AG20443 (cell line): ENCODE measurements around the gene ABHD14A.
A peak's percentile ranks its signal among the peaks of the same experiment; 100 is the strongest.

Experiments
- DNase-seq: peaks from one replicate; pipeline ENCODE4 v3.0.0; 2012; ENCODE audit warnings: low spot score, mixed read lengths

The ABHD14A gene

GRCh38 chr3:52020796-52021195 is 45.9 kb downstream of the ABHD14A start:
- no peak for DNase-seq

- no peak for DNase-seq
Observed at GRCh38 chr3:52021489-52022268, 46.8 kb downstream of the ABHD14A start.

- peak; percentile 71 for DNase-seq
Observed at GRCh38 chr3:52022323-52023100, 47.6 kb downstream of the ABHD14A start.

GRCh38 chr3:52023101-52023770 is 48.4 kb downstream of the ABHD14A start:
- DNase-seq: no peak

DNA sequence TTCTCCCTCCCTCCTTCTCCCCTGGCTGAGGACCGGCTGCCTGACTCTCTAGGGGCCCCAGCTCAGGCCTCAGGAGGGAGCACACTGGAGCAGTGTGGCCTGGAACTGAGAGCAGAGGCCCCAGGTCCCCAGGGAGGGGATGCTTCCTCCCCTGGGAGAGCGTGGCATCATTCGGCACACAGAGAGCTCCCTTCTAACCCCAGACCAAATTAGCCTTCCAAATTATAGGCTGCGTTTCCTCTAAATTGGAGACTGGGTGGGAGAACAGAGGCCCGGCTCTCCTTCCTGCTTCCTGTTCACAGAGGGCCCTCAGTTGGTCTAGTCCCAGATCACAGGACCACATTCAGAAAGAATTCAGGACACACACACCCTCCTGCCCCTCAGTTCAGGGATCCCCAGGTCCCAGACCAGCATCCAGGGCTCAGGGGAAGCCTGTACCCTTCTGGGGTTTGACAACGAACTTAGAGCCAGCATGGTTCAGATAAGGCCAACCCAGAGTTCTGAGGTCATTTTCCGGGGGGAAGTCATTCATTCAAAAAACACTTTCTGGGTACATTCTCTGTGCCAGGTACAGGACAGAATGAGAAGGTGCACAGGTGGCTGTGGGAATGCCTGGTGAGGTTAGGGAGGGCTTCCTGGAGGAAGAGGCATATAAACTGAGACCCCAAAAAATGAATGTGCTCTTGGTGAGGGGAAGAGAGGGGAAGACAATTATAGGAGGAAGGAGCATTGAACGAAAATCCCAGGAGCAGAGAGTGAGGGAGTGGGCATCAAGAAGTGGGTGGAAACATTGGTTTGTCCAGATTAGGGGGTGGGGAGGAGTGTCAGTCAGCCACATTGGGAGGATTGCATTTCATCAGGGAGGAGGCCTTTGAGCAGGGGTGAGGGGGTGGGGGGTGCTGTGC is 49.2 kb downstream of the ABHD14A start:
- no peak for DNase-seq

- no peak for DNase-seq
Observed at GRCh38 chr3:52024765-52025452, 50.0 kb downstream of the ABHD14A start.

DNA sequence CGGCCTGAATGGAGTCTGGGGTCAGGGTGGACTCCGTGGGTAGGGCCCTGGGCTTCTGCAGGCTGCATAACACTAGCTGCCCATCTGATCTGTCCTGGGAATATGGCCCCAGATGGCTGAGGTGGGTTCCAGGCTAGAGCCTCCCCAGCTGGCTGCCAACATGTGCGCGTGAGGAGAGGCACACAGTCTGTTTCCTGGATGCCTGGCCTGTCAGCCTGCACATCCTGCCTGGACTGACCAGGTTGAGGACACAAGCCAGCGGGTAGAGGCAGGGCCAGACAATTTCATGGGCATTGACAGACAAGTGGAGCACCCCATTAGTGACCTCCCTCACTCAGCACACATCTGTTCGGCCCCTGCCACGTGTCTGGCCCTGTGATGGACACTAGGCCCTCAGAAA is 50.6 kb downstream of the ABHD14A start:
- DNase-seq: no peak

- no peak for DNase-seq
Observed at GRCh38 chr3:52026041-52026440, 51.2 kb downstream of the ABHD14A start.

DNA sequence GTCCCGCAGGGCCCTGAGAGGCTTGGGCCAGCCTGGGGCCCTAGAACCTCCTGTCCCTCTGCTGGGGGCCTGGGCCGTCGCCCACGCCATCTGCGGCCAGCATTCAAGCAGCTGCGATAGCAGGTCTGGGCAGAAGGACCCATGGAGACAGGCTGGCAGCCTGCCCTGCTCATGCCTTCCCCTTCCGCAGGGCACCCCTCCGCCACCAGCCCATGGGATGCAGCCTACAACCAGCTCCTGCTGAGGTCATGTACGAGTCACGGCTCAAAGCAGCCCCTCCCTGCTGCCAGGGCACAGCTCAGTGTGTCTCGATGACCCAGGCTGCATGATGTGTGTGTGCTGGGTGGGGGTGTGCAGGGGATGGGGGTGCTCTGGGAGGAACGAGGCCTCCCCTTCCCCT is 53.7 kb downstream of the ABHD14A start:
- DNase-seq: peak; percentile 48

GRCh38 chr3:52029053-52029452 is 54.2 kb downstream of the ABHD14A start:
- DNase-seq: no peak

DNA sequence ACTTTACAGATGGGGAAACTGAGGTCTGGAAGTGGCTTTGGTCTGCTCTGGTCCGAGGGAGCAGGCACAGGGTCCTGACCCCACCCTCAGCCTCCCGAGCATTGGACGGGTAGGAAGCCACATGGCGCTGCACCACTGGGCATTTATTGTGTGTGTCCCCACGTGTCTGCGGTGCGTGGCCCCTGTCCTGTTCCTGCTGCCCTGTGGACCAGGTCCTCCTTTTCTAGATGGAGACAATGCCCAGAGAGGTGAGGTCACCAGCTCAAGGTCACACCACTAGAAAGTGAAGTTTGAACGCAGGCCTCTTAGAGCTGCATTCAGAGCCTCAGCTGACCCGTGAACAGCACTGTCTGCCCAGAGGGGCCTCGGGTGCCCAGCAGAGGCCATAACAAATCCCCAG is 54.7 kb downstream of the ABHD14A start:
- no peak for DNase-seq
